Heart left ventricle (tissue), 13 donors: ENCODE measurements around the gene RAB11FIP5.

ENCODE experiments used
- CTCF ChIP-seq, 12 donors: fragments of 200-600 bp; sonication (generic) in 4 of 12; IDR thresholded peaks; one replicate each; pipeline versions ENCODE4 v1.5.0 to v1.8.0; 2018 to 2022; ENCODE audit warnings: antibody characterized with exemption in 12 of 12, mild to moderate bottlenecking in 5 of 12
- POLR2A ChIP-seq, 2 donors: fragments of 450-650 bp; IDR thresholded peaks; one replicate each; pipeline ENCODE4 v1.6.1; 2017; ENCODE audit warnings: antibody characterized with exemption in 2 of 2, mild to moderate bottlenecking in 2 of 2, moderate library complexity in 2 of 2
- donor health status: ischemic (EF 13 %, LVEDD 7.1; RV severe dilation, severe dysfunction).
- donor health status: DM: no; HTN: yes; CAD: no.
- donor health status: DM: no; HTN: no; CAD: no.
- donor health status: ischemic (EF 25% LVEDD 6.9; RV normal size, moderate dysfunction).
- donor health status: ischemic (EF 25% LVEDD 5.7; RV mildly dilated, moderate dysfunction).
- donor health status: ischemic (EF 35%, LVEDD 5.7; RV mildly dilated, moderate dysfunction).
- donor health status: nonischemic (EF 11% LVEDD 7.7; RV severe dilation, severe dysfunction).
- donor health status: DM: yes; HTN: yes; CAD: no.
- donor health status: PGD.
- donor health status: ischemic (EF 29% LVEDD 5.4; RV normal size, mild dysfunction).
- donor health status: nonischemic (EF 23%, LVEDD 6.1; RV moderate dilation, normal function).

- TF ChIP-seq CTCF (IDR thresholded peaks at IDR 0.05) (no peak), POLR2A (IDR thresholded peaks at IDR 0.05) (no peak)
Observed at GRCh38 chr2:73027340-73027739, 85.4 kb downstream of the RAB11FIP5 start.
